Lung (tissue), 12 donors: Measurements from ENCODE around the gene PLD6. TPM values are rescaled to one million over a fixed set of nuclear protein-coding genes. Genes with fewer than 3 reads are reported as not detected.
A peak's percentile ranks its signal among the peaks of the same experiment; 100 is the strongest.
"Not testable (repeated sequence)": the region's sequence is repeated elsewhere in the genome, so short reads cannot be mapped to it uniquely, and the experiment has no call there.

Experiments used
- ATAC-seq: fragments of 200-7000 bp; cut with Tn5 transposase; one replicate; pipeline ENCODE4 v1.9.1; 2020; ENCODE audit warnings: moderate number of reproducible peaks; ENCODE audit not compliant: insufficient read depth, low FRiP score
- DNase-seq, 3 donors: peaks; one replicate each; pipeline ENCODE4 v3.0.0-alpha.2; 2013 to 2017
- H3K27ac ChIP-seq, 2 donors: one replicate each; pipeline ENCODE4 v1.5.1; 2013; ENCODE audit warnings: mild to moderate bottlenecking in 2 of 2, moderate library complexity in 2 of 2, control low read depth in 1 of 2, inconsistent platforms in 1 of 2, low read depth in 1 of 2, low read length in 1 of 2
- H3K27me3 ChIP-seq, 3 donors: one replicate each; pipeline ENCODE4 v1.5.1; 2013; ENCODE audit warnings: low read length in 2 of 3; ENCODE audit not compliant: control insufficient read depth in 3 of 3, insufficient read depth in 3 of 3
- H3K36me3 ChIP-seq, 4 donors: one replicate each; pipeline ENCODE4 v1.5.1; 2013; ENCODE audit warnings: low read length in 4 of 4, mild to moderate bottlenecking in 1 of 4, moderate library complexity in 1 of 4; ENCODE audit not compliant: control insufficient read depth in 4 of 4, insufficient read depth in 4 of 4
- H3K4me1 ChIP-seq, 5 donors: one replicate each; pipeline ENCODE4 v1.5.1; 2013; ENCODE audit warnings: low read length in 5 of 5, mild to moderate bottlenecking in 2 of 5, moderate library complexity in 1 of 5; ENCODE audit not compliant: control insufficient read depth in 5 of 5, insufficient read depth in 5 of 5
- H3K4me3 ChIP-seq: one replicate; pipeline ENCODE4 v1.5.1; 2013; ENCODE audit warnings: mild to moderate bottlenecking, control low read depth, moderate library complexity
- H3K9ac ChIP-seq, 2 donors: one replicate each; pipeline ENCODE4 v1.5.1; 2013; ENCODE audit warnings: low read length in 2 of 2, control low read depth in 1 of 2; ENCODE audit not compliant: insufficient read depth in 1 of 2
- H3K9me3 ChIP-seq, 4 donors: one replicate each; pipeline ENCODE4 v1.5.1; 2013; ENCODE audit warnings: low read length in 3 of 4, mild to moderate bottlenecking in 1 of 4, moderate library complexity in 1 of 4; ENCODE audit not compliant: control insufficient read depth in 4 of 4, insufficient read depth in 3 of 4
- CTCF ChIP-seq: IDR thresholded peaks from 2 replicates; pipeline ENCODE4 v1.5.1; 2012; ENCODE audit warnings: mild to moderate bottlenecking; ENCODE audit errors: control extremely low read depth, extremely low read depth
- WGBS, 2 donors: extraction: QIAGEN DNeasy Blood & Tissue Kit; methylation state at CpG; one replicate each; pipeline ENCODE4 v1.1.7; 2013; 5-methylcytosine and 5-hydroxymethylcytosine counted together
- polyA plus RNA-seq, 2 donors: library from polyadenylated mRNA; stranded (reverse); fragments of 200-250 nt; gene quantifications; one replicate each; pipeline ENCODE4 v1.2.1, GENCODE V29; 2013
- total RNA-seq, 2 donors: library from RNA; depleted of rRNA in 1 of 2; stranded (reverse); fragments of >200 nt in 1 of 2; gene quantifications; one replicate each; pipeline ENCODE4 v1.2.1, GENCODE V29; 2014 to 2021
- donor health status: control.
- donor health status: control.
- donor health status: Bipolar disorder and iron deficiency.
- donor health status: healthy.
- donor health status: DM: yes; HTN: yes; CAD: no.

Gene PLD6
- total and polyA plus RNA-seq, 4 donors, result 3.2 to 7.7 (median 5.2) TPM

GRCh38 chr17:17186551-17187505 lies 19.3 kb downstream of the PLD6 start:
- Histone ChIP-seq H3K9me3 (no peaks in the 10 kb centered on the region), H3K4me1 (peaks cover 3 to 16% (median 9%) of the 10 kb centered on the region in 5 donors), H3K36me3 (peaks cover 13 to 33% (median 23%) of the 10 kb centered on the region in 4 donors), H3K27me3 (no peaks in the 10 kb centered on the region), H3K4me3 (no peak overlapping the region), H3K27ac (peak overlapping the region in 1 of 2 donors; percentile 75), H3K9ac (peak overlapping the region in 1 of 2 donors; percentile 28)
- DNase-seq (no peak), ATAC-seq (no peak)
- WGBS, 2 donors, result 62 to 82% methylated on average over 14 of the region's 14 CpGs
- no peak for TF ChIP-seq CTCF

GRCh38 chr17:17186051-17186450 lies 20.1 kb downstream of the PLD6 start:
- TF ChIP-seq CTCF, result no peak
- H3K9me3 ChIP-seq, result no peaks in the 10 kb centered on the region
- H3K9ac ChIP-seq, result no peak overlapping the region
- ATAC-seq (no peak), DNase-seq (peak; percentile 48 to 81 (median 66))
- H3K36me3 ChIP-seq, result peaks cover 17 to 38% (median 28%) of the 10 kb centered on the region in 4 donors
- H3K27ac ChIP-seq, result peak overlapping the region in 1 of 2 donors; percentile 52
- H3K4me1 ChIP-seq, result peaks cover 3 to 14% (median 9%) of the 10 kb centered on the region in 5 donors
- no peak overlapping the region for H3K4me3 ChIP-seq
- 48 to 66% methylated on average over 3 of the region's 3 CpGs for WGBS, 2 donors
- H3K27me3 ChIP-seq, result no peaks in the 10 kb centered on the region

GRCh38 chr17:17184985-17185757 lies 21.0 kb downstream of the PLD6 start:
- not testable (repeated sequence) for H3K4me3 ChIP-seq, H3K27me3 ChIP-seq, ATAC-seq, DNase-seq, H3K9me3 ChIP-seq, H3K9ac ChIP-seq
- 41 to 55% methylated on average over 13 of the region's 13 CpGs for WGBS, 2 donors
- H3K4me1 ChIP-seq, result peaks cover 3 to 13% (median 9%) of the 10 kb centered on the region in 5 donors
- peak overlapping the region in 1 of 2 donors; percentile 32 for H3K27ac ChIP-seq
- H3K36me3 ChIP-seq, result peaks cover 17 to 41% (median 35%) of the 10 kb centered on the region in 4 donors

GRCh38 chr17:17183744-17184143 lies 22.4 kb downstream of the PLD6 start:
- no peak for TF ChIP-seq CTCF
- no peaks in the 10 kb centered on the region for H3K9me3 ChIP-seq
- peaks cover 0 to 10% (median 9%) of the 10 kb centered on the region in 5 donors for H3K4me1 ChIP-seq
- WGBS, 2 donors, result 80 to 86% methylated on average over 4 of the region's 4 CpGs
- DNase-seq, result no peak
- no peak overlapping the region for H3K4me3 ChIP-seq
- no peak overlapping the region for H3K27ac ChIP-seq
- H3K9ac ChIP-seq, result no peak overlapping the region
- H3K36me3 ChIP-seq, result peaks cover 17 to 43% (median 40%) of the 10 kb centered on the region in 4 donors
- H3K27me3 ChIP-seq, result no peaks in the 10 kb centered on the region
- no peak for ATAC-seq
